Hepatocyte (in vitro differentiated cells): ENCODE results near the gene EPS8L1. TPM values are rescaled to one million over a fixed set of nuclear protein-coding genes. Genes with fewer than 3 reads are reported as not detected.

Experiments
- DNase-seq: peaks from one replicate; pipeline ENCODE4 v3.0.0-alpha.2; 2016; ENCODE audit warnings: low spot score
- H2AFZ ChIP-seq: fragments of 200-600 bp; sonication (generic); 2 replicates; pipeline ENCODE4 v1.6.0; 2016; ENCODE audit warnings: antibody characterized with exemption, mild to moderate bottlenecking
- H3K27ac ChIP-seq: fragments of 200-600 bp; sonication (generic); 2 replicates; pipeline ENCODE4 v1.5.1; 2016; ENCODE audit warnings: mild to moderate bottlenecking
- H3K27me3 ChIP-seq: fragments of 200-600 bp; sonication (generic); 2 replicates; pipeline ENCODE4 v1.6.1; 2016
- H3K36me3 ChIP-seq: fragments of 200-600 bp; sonication (generic); replicated peaks from 2 replicates; pipeline ENCODE4 v1.5.1; 2016; ENCODE audit warnings: low read depth; ENCODE audit not compliant: insufficient read depth
- H3K4me1 ChIP-seq: fragments of 200-600 bp; sonication (generic); 2 replicates; pipeline ENCODE4 v1.5.1; 2016; ENCODE audit warnings: mild to moderate bottlenecking, moderate library complexity; ENCODE audit not compliant: insufficient read depth
- H3K4me2 ChIP-seq: fragments of 200-600 bp; sonication (generic); 2 replicates; pipeline ENCODE4 v1.6.0; 2016
- H3K4me3 ChIP-seq: fragments of 200-600 bp; sonication (generic); 2 replicates; pipeline ENCODE4 v1.5.1; 2016; ENCODE audit warnings: mild to moderate bottlenecking
- H3K79me2 ChIP-seq: fragments of 200-600 bp; sonication (generic); 2 replicates; pipeline ENCODE4 v1.6.0; 2017; ENCODE audit warnings: mild to moderate bottlenecking
- H3K9me2 ChIP-seq: fragments of 200-600 bp; sonication (generic); replicated peaks from 2 replicates; pipeline ENCODE4 v1.6.0; 2017; ENCODE audit warnings: mild to moderate bottlenecking; ENCODE audit not compliant: insufficient read depth
- H3K9me3 ChIP-seq: fragments of 200-600 bp; sonication (generic); 2 replicates; pipeline ENCODE4 v1.5.1; 2016; ENCODE audit warnings: low read depth, mild to moderate bottlenecking
- H4K20me1 ChIP-seq: fragments of 200-600 bp; sonication (generic); 2 replicates; pipeline ENCODE4 v1.6.0; 2016; ENCODE audit warnings: mild to moderate bottlenecking; ENCODE audit not compliant: insufficient read depth, poor library complexity, severe bottlenecking
- EZH2 ChIP-seq: fragments of 200-600 bp; sonication (generic); IDR thresholded peaks from 2 replicates; pipeline ENCODE4 v1.6.1; 2016; ENCODE audit warnings: antibody characterized with exemption, mild to moderate bottlenecking, borderline replicate concordance
- EZH2phosphoT487 ChIP-seq: fragments of 200-600 bp; sonication (generic); IDR thresholded peaks from one replicate; pipeline ENCODE4 v1.6.1; 2018; ENCODE audit warnings: antibody characterized with exemption, mild to moderate bottlenecking, low read depth, moderate library complexity; ENCODE audit not compliant: unreplicated experiment, severe bottlenecking
- WGBS: methylation state at CpG from one replicate; pipeline ENCODE4 v1.1.6; 2016; ENCODE audit warnings: low lambda C conversion rate; ENCODE audit errors: missing lambda C conversion rate; 5-methylcytosine and 5-hydroxymethylcytosine counted together
- polyA plus RNA-seq: library from polyadenylated mRNA; unstranded; fragments of >200 nt; fragmentation: Nextera tagmentation; extraction: Ambion mirVana; gene quantifications from 2 replicates; pipeline ENCODE4 v1.2.1, GENCODE V29; 2016
- total RNA-seq: library from RNA; depleted of rRNA; stranded (reverse); fragments of >200 nt; gene quantifications from 2 replicates; pipeline ENCODE4 v1.2.3, GENCODE V29; 2014
- TF ChIP-seq, protein P1 (sequence below): fragments of 200-600 bp; sonication (generic); IDR thresholded peaks from 2 replicates; pipeline ENCODE4 v1.5.1; 2016; ENCODE audit warnings: antibody characterized with exemption, mild to moderate bottlenecking; ENCODE audit not compliant: poor library complexity

The EPS8L1 gene
- total and polyA plus RNA-seq, 2 experiments from 2014 or later, result 20.5 to 33.8 TPM

DNA sequence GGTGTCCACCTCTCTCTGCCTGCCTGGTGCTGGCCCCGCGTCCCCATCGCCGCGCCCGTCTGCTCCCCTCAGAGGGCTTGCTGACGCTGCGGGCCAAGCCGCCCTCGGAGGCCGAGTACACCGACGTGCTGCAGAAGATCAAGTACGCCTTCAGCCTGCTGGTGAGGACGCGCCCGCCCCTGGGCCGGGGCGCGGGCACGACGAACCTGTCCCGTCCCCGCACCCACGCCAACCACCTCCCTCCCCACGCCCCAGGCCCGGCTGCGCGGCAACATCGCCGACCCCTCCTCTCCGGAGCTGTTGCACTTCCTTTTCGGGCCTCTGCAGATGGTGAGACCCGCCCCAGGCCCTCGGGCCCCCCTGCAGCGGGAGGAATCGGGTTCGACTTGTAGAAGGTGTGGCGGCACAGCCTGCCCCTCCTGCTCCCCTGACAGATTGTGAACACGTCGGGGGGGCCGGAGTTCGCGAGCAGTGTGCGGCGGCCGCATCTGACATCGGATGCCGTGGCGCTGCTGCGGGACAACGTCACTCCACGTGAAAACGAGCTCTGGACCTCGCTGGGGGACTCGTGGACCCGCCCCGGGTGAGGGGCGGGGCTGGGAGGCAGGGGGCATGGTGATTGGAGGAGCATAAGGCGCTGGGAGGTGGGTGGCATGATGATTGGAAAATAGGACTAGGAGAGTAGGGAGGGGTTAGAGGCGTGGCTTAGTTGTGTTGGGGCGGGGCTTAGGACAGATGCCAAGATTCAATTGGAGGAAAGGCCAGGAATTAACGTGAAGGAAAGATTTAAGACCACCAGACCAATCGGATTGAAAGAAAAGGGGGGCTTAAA lies 6.6 kb downstream of the EPS8L1 start:
- no peak overlapping the region for H3K27ac ChIP-seq
- H3K4me2 ChIP-seq, result peak overlapping the region; percentile 98
- H3K9me3 ChIP-seq, result no peaks in the 10 kb centered on the region
- 35% methylated on average over 38 of the region's 64 CpGs for WGBS
- peak; percentile 44 for DNase-seq
- TF ChIP-seq EZH2 (peak; percentile 60), EZH2phosphoT487 (no peak)
- H3K4me1 ChIP-seq, result peaks cover 13% of the 10 kb centered on the region
- no peaks in the 10 kb centered on the region for H3K79me2 ChIP-seq
- peaks cover 45% of the 10 kb centered on the region for H3K27me3 ChIP-seq
- H4K20me1 ChIP-seq, result peaks cover 3% of the 10 kb centered on the region
- H2AFZ ChIP-seq, result no peak overlapping the region
- no peaks in the 10 kb centered on the region for H3K9me2 ChIP-seq
- H3K4me3 ChIP-seq, result no peak overlapping the region
- H3K36me3 ChIP-seq, result no peaks in the 10 kb centered on the region

DNA sequence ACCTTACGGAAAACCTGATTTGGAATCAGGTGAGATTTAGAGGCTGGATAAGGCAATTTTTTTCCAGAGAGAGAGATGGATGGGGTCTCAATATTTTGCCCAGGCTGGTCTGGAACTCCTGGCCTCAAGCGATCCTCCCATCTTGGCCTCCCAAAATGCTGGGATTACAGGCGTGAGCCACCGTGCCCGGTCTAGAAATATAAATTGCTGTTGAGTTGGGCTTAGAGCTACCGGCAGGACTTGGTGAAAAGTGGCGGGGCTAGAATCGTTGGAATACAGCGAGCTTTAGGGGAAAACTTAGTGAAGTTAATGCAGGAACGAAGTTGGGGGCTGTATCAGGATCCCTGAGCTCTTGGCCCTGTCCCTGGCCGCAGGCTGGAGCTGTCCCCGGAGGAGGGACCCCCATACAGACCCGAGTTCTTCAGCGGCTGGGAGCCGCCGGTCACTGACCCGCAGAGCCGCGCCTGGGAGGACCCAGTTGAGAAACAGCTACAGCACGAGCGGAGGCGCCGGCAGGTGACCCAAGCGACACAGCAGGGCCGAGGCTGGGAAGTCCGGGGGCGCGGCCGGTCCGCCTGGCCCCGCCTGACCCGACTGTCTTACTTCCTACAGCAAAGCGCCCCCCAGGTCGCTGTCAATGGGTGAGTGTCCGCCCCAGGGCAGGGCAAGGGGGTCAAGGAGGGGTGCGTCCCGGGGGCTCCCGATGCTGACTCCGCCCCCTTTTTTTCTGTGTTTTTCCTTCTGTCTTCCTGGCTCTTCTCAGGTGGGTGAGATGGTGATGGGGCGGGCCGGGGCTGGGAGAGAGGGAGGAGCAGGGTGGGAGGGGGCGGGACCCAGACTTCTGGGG lies 7.6 kb downstream of the EPS8L1 start:
- H3K4me1 ChIP-seq, result peaks cover 23% of the 10 kb centered on the region
- no peaks in the 10 kb centered on the region for H3K9me3 ChIP-seq
- DNase-seq, result no peak
- H2AFZ ChIP-seq, result no peak overlapping the region
- no peaks in the 10 kb centered on the region for H3K9me2 ChIP-seq
- no peak overlapping the region for H3K27ac ChIP-seq
- no peak overlapping the region for H3K4me2 ChIP-seq
- H3K36me3 ChIP-seq, result no peaks in the 10 kb centered on the region
- no peak for TF ChIP-seq EZH2phosphoT487
- TF ChIP-seq EZH2, result no peak
- TF ChIP-seq, protein P1, sequence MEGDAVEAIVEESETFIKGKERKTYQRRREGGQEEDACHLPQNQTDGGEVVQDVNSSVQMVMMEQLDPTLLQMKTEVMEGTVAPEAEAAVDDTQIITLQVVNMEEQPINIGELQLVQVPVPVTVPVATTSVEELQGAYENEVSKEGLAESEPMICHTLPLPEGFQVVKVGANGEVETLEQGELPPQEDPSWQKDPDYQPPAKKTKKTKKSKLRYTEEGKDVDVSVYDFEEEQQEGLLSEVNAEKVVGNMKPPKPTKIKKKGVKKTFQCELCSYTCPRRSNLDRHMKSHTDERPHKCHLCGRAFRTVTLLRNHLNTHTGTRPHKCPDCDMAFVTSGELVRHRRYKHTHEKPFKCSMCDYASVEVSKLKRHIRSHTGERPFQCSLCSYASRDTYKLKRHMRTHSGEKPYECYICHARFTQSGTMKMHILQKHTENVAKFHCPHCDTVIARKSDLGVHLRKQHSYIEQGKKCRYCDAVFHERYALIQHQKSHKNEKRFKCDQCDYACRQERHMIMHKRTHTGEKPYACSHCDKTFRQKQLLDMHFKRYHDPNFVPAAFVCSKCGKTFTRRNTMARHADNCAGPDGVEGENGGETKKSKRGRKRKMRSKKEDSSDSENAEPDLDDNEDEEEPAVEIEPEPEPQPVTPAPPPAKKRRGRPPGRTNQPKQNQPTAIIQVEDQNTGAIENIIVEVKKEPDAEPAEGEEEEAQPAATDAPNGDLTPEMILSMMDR, result no peak
- H4K20me1 ChIP-seq, result peaks cover 13% of the 10 kb centered on the region
- peaks cover 45% of the 10 kb centered on the region for H3K27me3 ChIP-seq
- 85% methylated on average over 37 of the region's 42 CpGs for WGBS
- H3K79me2 ChIP-seq, result no peaks in the 10 kb centered on the region
- H3K4me3 ChIP-seq, result no peak overlapping the region

DNA sequence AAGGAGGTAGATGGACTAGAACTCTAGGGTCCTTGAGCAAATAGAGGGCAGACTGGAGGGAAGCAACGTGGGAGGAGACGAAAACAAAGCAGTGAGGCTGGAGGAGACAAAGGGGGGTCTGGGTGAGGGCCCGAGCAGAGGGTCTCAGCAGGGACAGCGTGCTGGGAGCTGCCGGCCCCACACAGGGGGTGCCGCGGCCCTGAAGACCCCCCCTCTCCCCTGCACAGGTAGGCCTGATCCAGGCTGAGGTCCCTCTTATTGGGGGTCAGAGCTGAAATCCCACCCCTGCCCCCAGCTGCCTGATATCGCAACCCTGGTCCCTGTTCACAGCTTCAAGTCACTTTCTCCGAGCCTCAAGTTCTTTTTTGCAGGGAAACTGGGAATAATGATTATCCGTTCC lies 8.7 kb downstream of the EPS8L1 start:
- no peak overlapping the region for H3K4me3 ChIP-seq
- H4K20me1 ChIP-seq, result peaks cover 15% of the 10 kb centered on the region
- TF ChIP-seq EZH2phosphoT487, result no peak
- no peak for TF ChIP-seq EZH2
- TF ChIP-seq, protein P1, result no peak
- no peaks in the 10 kb centered on the region for H3K79me2 ChIP-seq
- no peaks in the 10 kb centered on the region for H3K9me3 ChIP-seq
- WGBS, result 96% methylated on average over 10 of the region's 10 CpGs
- no peaks in the 10 kb centered on the region for H3K36me3 ChIP-seq
- H3K27ac ChIP-seq, result no peak overlapping the region
- peaks cover 23% of the 10 kb centered on the region for H3K4me1 ChIP-seq
- H3K9me2 ChIP-seq, result no peaks in the 10 kb centered on the region
- no peak overlapping the region for H3K4me2 ChIP-seq
- DNase-seq, result no peak
- H2AFZ ChIP-seq, result no peak overlapping the region
- H3K27me3 ChIP-seq, result peaks cover 39% of the 10 kb centered on the region
